PC-9 (cell line): ENCODE measurements around the gene TRMU. TPM values are rescaled to one million over a fixed set of nuclear protein-coding genes. Genes with fewer than 3 reads are reported as not detected.
"Not testable (repeated sequence)": the region's sequence is repeated elsewhere in the genome, so short reads cannot be mapped to it uniquely, and the experiment has no call there.

Experiments
- BruUV-seq: library from RNA; stranded (reverse); fragments of 400-500 nt; replicated peaks from 2 replicates; lab custom pipeline; 2021; lab: Mats Ljungman, UMichigan
- CTCF ChIA-PET: fragments of 300-600 bp; sonication (Branson Sonifier 250); formaldehyde crosslinking; loops from one replicate; lab custom pipeline; 2022; ENCODE audit warnings: antibody characterized with exemption; lab: Charles Lee
- POLR2A ChIA-PET: fragments of 300-600 bp; sonication (Branson Sonifier 250); formaldehyde crosslinking; loops from one replicate; lab custom pipeline; 2022; ENCODE audit warnings: antibody characterized with exemption; ENCODE audit not compliant: unreplicated experiment; lab: Charles Lee
- DNase-seq, 2 experiments: peaks; one replicate each; pipeline versions ENCODE4 v3.0.0 to v3.0.0-alpha.2; 2015 to 2022; ENCODE audit warnings: mixed read lengths in 1 of 2
- H2AFZ ChIP-seq: fragments of 200-600 bp; sonication (generic); 2 replicates; pipeline ENCODE4 v1.8.1; 2017; ENCODE audit warnings: antibody characterized with exemption
- H3F3A ChIP-seq: fragments of 200-600 bp; sonication (generic); 2 replicates; pipeline ENCODE4 v1.8.1; 2017; ENCODE audit warnings: antibody characterized with exemption, mild to moderate bottlenecking, low read depth; ENCODE audit not compliant: insufficient read depth
- H3K27ac ChIP-seq: fragments of 200-600 bp; sonication (generic); 2 replicates; pipeline ENCODE4 v1.6.1; 2016; ENCODE audit warnings: mixed run types
- H3K27me3 ChIP-seq: fragments of 200-600 bp; sonication (generic); 2 replicates; pipeline ENCODE4 v1.6.1; 2016; ENCODE audit warnings: low read depth, mixed run types; ENCODE audit not compliant: insufficient read depth
- H3K36me3 ChIP-seq: fragments of 200-600 bp; sonication (generic); 2 replicates; pipeline ENCODE4 v1.6.1; 2016; ENCODE audit warnings: low read depth, mixed run types
- H3K4me1 ChIP-seq: fragments of 200-600 bp; sonication (generic); replicated peaks from 2 replicates; pipeline ENCODE4 v1.6.1; 2016; ENCODE audit warnings: mixed run types; ENCODE audit not compliant: insufficient read depth
- H3K4me2 ChIP-seq: fragments of 200-600 bp; sonication (generic); 2 replicates; pipeline ENCODE4 v1.6.1; 2017; ENCODE audit warnings: mixed run types
- H3K4me3 ChIP-seq: fragments of 200-600 bp; sonication (generic); 2 replicates; pipeline ENCODE4 v1.6.1; 2016; ENCODE audit warnings: mixed run types
- H3K79me2 ChIP-seq: fragments of 200-600 bp; sonication (generic); 2 replicates; pipeline ENCODE4 v1.6.1; 2017; ENCODE audit warnings: low read depth, mixed run types
- H3K9me2 ChIP-seq: fragments of 200-600 bp; sonication (generic); 2 replicates; pipeline ENCODE4 v1.8.1; 2017; ENCODE audit warnings: mild to moderate bottlenecking; ENCODE audit not compliant: insufficient read depth
- H3K9me3 ChIP-seq: fragments of 200-600 bp; sonication (generic); 2 replicates; pipeline ENCODE4 v1.8.1; 2016; ENCODE audit warnings: low read depth; ENCODE audit not compliant: insufficient read depth
- H4K20me1 ChIP-seq: fragments of 200-600 bp; sonication (generic); 2 replicates; pipeline ENCODE4 v1.8.1; 2017; ENCODE audit not compliant: insufficient read depth
- EZH2 ChIP-seq: fragments of 200-600 bp; sonication (generic); IDR thresholded peaks from 2 replicates; pipeline ENCODE4 v1.8.0; 2017; ENCODE audit warnings: antibody characterized with exemption, low read depth
- intact Hi-C: fragments of 100-400 bp; cut with micrococcal nuclease; formaldehyde crosslinking; loops from one replicate; pipeline ENCODE4 v1.10.0; 2022; ENCODE audit not compliant: unreplicated experiment
- total RNA-seq: library from RNA; stranded (reverse); gene quantifications from 2 replicates; pipeline ENCODE4 v1.2.3, GENCODE V29; 2021
- TF ChIP-seq, protein P1 (sequence below): fragments of 200-600 bp; sonication (generic); conservative IDR thresholded peaks from 2 replicates; pipeline ENCODE4 v1.6.1; 2017; ENCODE audit warnings: mixed run types, antibody characterized with exemption, mild to moderate bottlenecking, moderate library complexity

TRMU gene
- total RNA-seq, 1 experiment from 2014 or later = 58.2 TPM

DNA sequence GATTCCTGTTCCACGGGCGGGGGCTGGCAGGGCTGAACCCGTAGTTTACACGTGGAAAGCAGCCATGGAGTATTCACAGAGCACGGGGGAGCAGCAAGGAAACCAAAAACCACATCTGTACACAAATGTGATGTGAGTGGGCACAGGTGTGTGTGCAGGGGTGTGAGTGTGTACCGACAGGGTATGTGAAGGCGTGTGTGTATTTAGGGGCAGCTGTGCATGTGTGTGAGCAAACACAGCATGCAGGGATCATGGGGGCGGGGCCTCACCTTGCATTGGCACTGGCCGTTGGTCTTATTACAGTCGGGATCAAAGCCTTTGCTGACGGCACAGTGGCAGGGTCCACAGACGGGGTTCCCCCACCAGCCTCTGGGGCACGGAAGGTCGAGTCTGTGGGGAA is 58.4 kb downstream of the TRMU start:
- TF ChIP-seq, protein P1, sequence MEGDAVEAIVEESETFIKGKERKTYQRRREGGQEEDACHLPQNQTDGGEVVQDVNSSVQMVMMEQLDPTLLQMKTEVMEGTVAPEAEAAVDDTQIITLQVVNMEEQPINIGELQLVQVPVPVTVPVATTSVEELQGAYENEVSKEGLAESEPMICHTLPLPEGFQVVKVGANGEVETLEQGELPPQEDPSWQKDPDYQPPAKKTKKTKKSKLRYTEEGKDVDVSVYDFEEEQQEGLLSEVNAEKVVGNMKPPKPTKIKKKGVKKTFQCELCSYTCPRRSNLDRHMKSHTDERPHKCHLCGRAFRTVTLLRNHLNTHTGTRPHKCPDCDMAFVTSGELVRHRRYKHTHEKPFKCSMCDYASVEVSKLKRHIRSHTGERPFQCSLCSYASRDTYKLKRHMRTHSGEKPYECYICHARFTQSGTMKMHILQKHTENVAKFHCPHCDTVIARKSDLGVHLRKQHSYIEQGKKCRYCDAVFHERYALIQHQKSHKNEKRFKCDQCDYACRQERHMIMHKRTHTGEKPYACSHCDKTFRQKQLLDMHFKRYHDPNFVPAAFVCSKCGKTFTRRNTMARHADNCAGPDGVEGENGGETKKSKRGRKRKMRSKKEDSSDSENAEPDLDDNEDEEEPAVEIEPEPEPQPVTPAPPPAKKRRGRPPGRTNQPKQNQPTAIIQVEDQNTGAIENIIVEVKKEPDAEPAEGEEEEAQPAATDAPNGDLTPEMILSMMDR = no peak
- TF ChIP-seq EZH2 = no peak
- Histone ChIP-seq H3K4me3 (no peak overlapping the region), H3K79me2 (no peaks in the 10 kb centered on the region), H3K9me2 (no peaks in the 10 kb centered on the region), H2AFZ (no peak overlapping the region), H3K36me3 (no peaks in the 10 kb centered on the region), H3K27me3 (no peaks in the 10 kb centered on the region), H3K9me3 (no peaks in the 10 kb centered on the region), H3K4me2 (no peak overlapping the region), H3K27ac (no peak overlapping the region), H3K4me1 (0 out of 2 replicates have a peak, but pooled peaks cover 3% of the 10 kb centered on the region), H3F3A (no peaks in the 10 kb centered on the region; the same call in 1 of the 2 replicates), H4K20me1 (0 out of 2 replicates have a peak, but pooled peaks cover 2% of the 10 kb centered on the region)
- intact Hi-C loops = no loop called here
- ChIA-PET POLR2A (no interaction called here), CTCF (no interaction called here)
- no peak for DNase-seq
- BruUV-seq = no TSS peak

DNA sequence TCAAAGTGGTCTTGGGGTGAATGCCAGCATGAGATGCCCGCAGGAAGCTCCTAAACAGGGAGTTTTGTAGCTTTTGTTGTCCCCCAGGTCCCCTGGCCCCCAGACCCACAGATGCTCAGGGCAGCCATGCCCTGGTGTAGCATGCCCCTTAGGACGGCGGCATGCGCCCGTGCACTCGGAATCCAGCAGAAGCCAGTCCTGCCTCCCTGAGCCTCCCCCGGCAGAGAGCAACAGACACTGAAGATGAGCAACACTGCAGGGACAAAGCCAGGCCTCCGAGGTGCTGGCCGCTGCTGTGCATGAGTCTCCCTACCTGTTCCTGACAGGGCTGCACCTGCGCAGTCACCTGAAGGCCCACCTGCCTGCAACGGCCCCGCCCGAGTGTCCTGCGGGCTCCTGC is 59.1 kb downstream of the TRMU start:
- no TSS peak for BruUV-seq
- Histone ChIP-seq H3K27ac (no peak overlapping the region), H4K20me1 (0 out of 2 replicates have a peak, but pooled peaks cover 3% of the 10 kb centered on the region), H3F3A (no peaks in the 10 kb centered on the region; the same call in 1 of the 2 replicates), H3K4me3 (no peak overlapping the region), H3K9me2 (no peaks in the 10 kb centered on the region), H3K9me3 (no peaks in the 10 kb centered on the region), H3K79me2 (no peaks in the 10 kb centered on the region), H3K4me2 (no peak overlapping the region), H2AFZ (no peak overlapping the region), H3K27me3 (no peaks in the 10 kb centered on the region), H3K36me3 (no peaks in the 10 kb centered on the region), H3K4me1 (0 out of 2 replicates have a peak, but pooled peaks cover 3% of the 10 kb centered on the region)
- CTCF ChIA-PET = no interaction called here
- POLR2A ChIA-PET = no interaction called here
- DNase-seq = no peak
- intact Hi-C loops = no loop called here
- TF ChIP-seq, protein P1 = no peak
- no peak for TF ChIP-seq EZH2

DNA sequence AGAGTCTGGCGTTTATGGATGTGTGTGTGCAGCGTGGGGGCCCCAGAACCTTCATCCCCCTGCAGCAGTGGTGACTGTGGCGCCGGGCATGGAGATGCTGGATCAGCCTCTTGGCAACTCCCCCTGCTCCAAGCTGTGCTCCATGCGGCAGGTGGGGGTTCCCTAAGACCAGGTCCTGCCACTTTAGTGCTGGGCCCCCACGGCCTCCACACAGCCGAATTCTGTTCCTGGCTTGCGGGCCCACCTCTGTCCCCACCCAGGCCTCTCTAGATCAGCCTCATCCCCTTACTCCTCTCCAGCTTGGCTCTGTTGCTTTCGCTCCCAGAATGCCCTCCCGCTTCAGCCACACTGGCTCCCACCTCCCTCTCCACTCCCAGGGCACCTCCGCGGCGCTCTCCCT is 59.6 kb downstream of the TRMU start:
- Histone ChIP-seq H3K79me2 (no peaks in the 10 kb centered on the region), H3K36me3 (no peaks in the 10 kb centered on the region), H3F3A (no peaks in the 10 kb centered on the region; the same call in 1 of the 2 replicates), H3K4me3 (no peak overlapping the region), H3K9me2 (no peaks in the 10 kb centered on the region), H4K20me1 (0 out of 2 replicates have a peak, but pooled peaks cover 3% of the 10 kb centered on the region), H3K4me1 (0 out of 2 replicates have a peak, but pooled peaks cover 3% of the 10 kb centered on the region), H3K4me2 (no peak overlapping the region), H3K9me3 (no peaks in the 10 kb centered on the region), H2AFZ (no peak overlapping the region), H3K27ac (no peak overlapping the region), H3K27me3 (no peaks in the 10 kb centered on the region)
- intact Hi-C loops = no loop called here
- no peak for DNase-seq
- ChIA-PET POLR2A (no interaction called here), CTCF (no interaction called here)
- no TSS peak for BruUV-seq
- TF ChIP-seq EZH2 = no peak

DNA sequence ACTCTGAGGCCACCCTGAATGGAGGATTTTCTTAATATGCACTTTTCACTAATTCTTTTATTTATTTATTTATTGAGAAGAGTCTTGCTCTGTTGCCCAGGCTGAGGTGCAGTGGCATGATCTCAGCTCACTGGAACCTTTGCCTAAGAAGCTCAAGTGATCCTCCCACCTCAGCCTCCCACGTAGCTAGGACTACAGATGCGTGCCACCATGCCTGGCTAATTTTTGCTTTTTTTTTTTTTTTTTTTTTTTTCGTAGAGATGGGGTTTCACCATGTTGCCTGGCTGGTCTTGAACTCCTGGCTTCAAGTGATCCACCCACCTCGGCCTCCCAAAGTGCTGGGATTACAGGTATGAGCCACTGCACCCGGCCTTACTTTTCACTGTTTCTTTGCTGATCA is 61.5 kb downstream of the TRMU start:
- H3F3A ChIP-seq, intact Hi-C loops, H3K27me3 ChIP-seq, DNase-seq, POLR2A ChIA-PET, H3K27ac ChIP-seq, H3K36me3 ChIP-seq, H3K9me3 ChIP-seq, H3K9me2 ChIP-seq, H3K4me2 ChIP-seq, H3K4me3 ChIP-seq, CTCF ChIA-PET, H3K4me1 ChIP-seq, BruUV-seq, H4K20me1 ChIP-seq, H2AFZ ChIP-seq, H3K79me2 ChIP-seq: not testable (repeated sequence)
